Measurements from ENCODE around the gene OR9Q1.

DNA sequence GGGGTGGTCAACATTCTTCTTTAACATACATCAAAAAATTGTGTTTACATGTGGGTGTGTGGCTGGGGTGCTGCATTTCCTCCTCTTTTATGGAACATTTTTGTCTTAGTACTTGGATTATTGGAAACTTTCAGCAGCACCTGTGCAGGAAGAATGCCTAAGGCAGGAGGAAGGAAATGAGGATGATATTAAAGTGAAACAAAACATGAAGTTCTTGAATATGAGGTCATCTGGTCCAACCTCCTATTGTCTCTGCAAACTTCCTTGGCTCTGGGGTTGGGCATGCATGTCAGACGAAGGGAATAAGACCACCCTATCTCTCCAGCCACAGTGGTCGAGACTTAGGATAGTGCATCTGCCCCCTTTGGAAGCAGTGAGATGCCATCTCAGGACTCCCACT lies 20.6 kb upstream of the OR9Q1 start:
- TF ChIP-seq, protein P1, sequence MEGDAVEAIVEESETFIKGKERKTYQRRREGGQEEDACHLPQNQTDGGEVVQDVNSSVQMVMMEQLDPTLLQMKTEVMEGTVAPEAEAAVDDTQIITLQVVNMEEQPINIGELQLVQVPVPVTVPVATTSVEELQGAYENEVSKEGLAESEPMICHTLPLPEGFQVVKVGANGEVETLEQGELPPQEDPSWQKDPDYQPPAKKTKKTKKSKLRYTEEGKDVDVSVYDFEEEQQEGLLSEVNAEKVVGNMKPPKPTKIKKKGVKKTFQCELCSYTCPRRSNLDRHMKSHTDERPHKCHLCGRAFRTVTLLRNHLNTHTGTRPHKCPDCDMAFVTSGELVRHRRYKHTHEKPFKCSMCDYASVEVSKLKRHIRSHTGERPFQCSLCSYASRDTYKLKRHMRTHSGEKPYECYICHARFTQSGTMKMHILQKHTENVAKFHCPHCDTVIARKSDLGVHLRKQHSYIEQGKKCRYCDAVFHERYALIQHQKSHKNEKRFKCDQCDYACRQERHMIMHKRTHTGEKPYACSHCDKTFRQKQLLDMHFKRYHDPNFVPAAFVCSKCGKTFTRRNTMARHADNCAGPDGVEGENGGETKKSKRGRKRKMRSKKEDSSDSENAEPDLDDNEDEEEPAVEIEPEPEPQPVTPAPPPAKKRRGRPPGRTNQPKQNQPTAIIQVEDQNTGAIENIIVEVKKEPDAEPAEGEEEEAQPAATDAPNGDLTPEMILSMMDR (optimal IDR thresholded peaks at IDR 0.05 in 1 of 3, IDR thresholded peaks at IDR 0.05 in 1 of 3, conservative IDR thresholded peaks at IDR 0.05 in 1 of 3; ENCODE audit: extremely low read depth in 1 of 3, insufficient read depth in 2 of 3, low read length in 3 of 3) = no peak
- no peak for TF ChIP-seq EZH2 (IDR thresholded peaks at IDR 0.05; ENCODE audit: low read length)

Measured in keratinocyte (primary cell).